GM23338 (cell line): ENCODE data around the gene GOLGA1. TPM values are rescaled to one million over a fixed set of nuclear protein-coding genes. Genes with fewer than 3 reads are reported as not detected.

Source experiments
- ATAC-seq: fragments of 200-7000 bp; cut with Tn5 transposase; 3 replicates; pipeline ENCODE4 v1.9.1; 2020
- DNase-seq: peaks from one replicate; pipeline ENCODE4 v3.0.0-alpha.2; 2015; ENCODE audit warnings: low spot score
- H2AFZ ChIP-seq: fragments of 200-600 bp; sonication (generic); 2 replicates; pipeline ENCODE4 v1.8.0; 2016; ENCODE audit warnings: antibody characterized with exemption, mild to moderate bottlenecking, moderate library complexity
- H3F3A ChIP-seq: fragments of 200-600 bp; sonication (generic); replicated peaks from 2 replicates; pipeline ENCODE4 v1.8.0; 2017; ENCODE audit warnings: antibody characterized with exemption, mixed run types, low read depth
- H3K27ac ChIP-seq: fragments of 200-600 bp; sonication (generic); 2 replicates; pipeline ENCODE4 v1.6.1; 2016; ENCODE audit warnings: low read depth
- H3K27me3 ChIP-seq: fragments of 200-600 bp; sonication (generic); 2 replicates; pipeline ENCODE4 v1.8.0; 2016; ENCODE audit warnings: mild to moderate bottlenecking, mixed run types, moderate library complexity; ENCODE audit not compliant: insufficient read depth
- H3K36me3 ChIP-seq: fragments of 200-600 bp; sonication (generic); 2 replicates; pipeline ENCODE4 v1.8.0; 2016; ENCODE audit warnings: mild to moderate bottlenecking; ENCODE audit not compliant: insufficient read depth
- H3K4me1 ChIP-seq: fragments of 200-600 bp; sonication (generic); 2 replicates; pipeline ENCODE4 v1.8.0; 2016; ENCODE audit warnings: mild to moderate bottlenecking, moderate library complexity; ENCODE audit not compliant: insufficient read depth
- H3K4me2 ChIP-seq: fragments of 200-600 bp; sonication (generic); 2 replicates; pipeline ENCODE4 v1.7.1; 2017; ENCODE audit warnings: mixed run types
- H3K4me3 ChIP-seq: fragments of 200-600 bp; sonication (generic); 2 replicates; pipeline ENCODE4 v1.6.1; 2016; ENCODE audit warnings: mixed run types
- H3K79me2 ChIP-seq: fragments of 200-600 bp; sonication (generic); replicated peaks from 2 replicates; pipeline ENCODE4 v1.8.0; 2017; ENCODE audit warnings: mild to moderate bottlenecking; ENCODE audit not compliant: insufficient read depth
- H3K9me2 ChIP-seq: fragments of 200-600 bp; sonication (generic); 2 replicates; pipeline ENCODE4 v1.8.0; 2017; ENCODE audit not compliant: insufficient read depth
- H4K20me1 ChIP-seq: fragments of 200-600 bp; sonication (generic); replicated peaks from 2 replicates; pipeline ENCODE4 v1.8.0; 2017; ENCODE audit warnings: mild to moderate bottlenecking; ENCODE audit not compliant: insufficient read depth
- H3K27ac Mint-ChIP-seq: 2 replicates; pipeline ENCODE4 v1.8.0; 2020; ENCODE audit warnings: inconsistent platforms, mild to moderate bottlenecking, moderate library complexity, mixed read lengths
- H3K27me3 Mint-ChIP-seq: 3 replicates; pipeline ENCODE4 v1.8.0; 2022; ENCODE audit warnings: low read depth, mild to moderate bottlenecking, moderate library complexity, mixed read lengths, inconsistent platforms; ENCODE audit not compliant: insufficient read depth, poor library complexity
- H3K36me3 Mint-ChIP-seq: 3 replicates; pipeline ENCODE4 v1.8.0; 2021; ENCODE audit warnings: low read depth, mild to moderate bottlenecking, inconsistent platforms, moderate library complexity, mixed read lengths
- H3K4me1 Mint-ChIP-seq: 3 replicates; pipeline ENCODE4 v1.8.0; 2020; ENCODE audit warnings: mild to moderate bottlenecking, inconsistent platforms, mixed read lengths
- H3K4me3 Mint-ChIP-seq: 3 replicates; pipeline ENCODE4 v1.8.0; 2021; ENCODE audit warnings: moderate library complexity, mild to moderate bottlenecking, inconsistent platforms, mixed read lengths
- H3K9me3 Mint-ChIP-seq: 3 replicates; pipeline ENCODE4 v1.8.0; 2020; ENCODE audit warnings: moderate library complexity, mild to moderate bottlenecking, inconsistent platforms, mixed read lengths
- CREB1 ChIP-seq: fragments of 250-450 bp; sonication (Bioruptor Pico); IDR thresholded peaks from 2 replicates; pipeline ENCODE4 v1.5.0; 2020; ENCODE audit warnings: low read depth, mild to moderate bottlenecking, moderate library complexity
- EZH2 ChIP-seq: fragments of 200-600 bp; sonication (generic); IDR thresholded peaks from one replicate; pipeline ENCODE4 v1.8.0; 2017; ENCODE audit warnings: antibody characterized with exemption, mild to moderate bottlenecking, low read depth; ENCODE audit not compliant: unreplicated experiment
- EZH2phosphoT487 ChIP-seq: fragments of 200-600 bp; sonication (generic); IDR thresholded peaks from one replicate; pipeline ENCODE4 v1.8.1; 2018; ENCODE audit warnings: antibody characterized with exemption; ENCODE audit not compliant: unreplicated experiment
- POLR2AphosphoS5 ChIP-seq: IDR thresholded peaks from 2 replicates; pipeline ENCODE4 v1.6.1; 2016; ENCODE audit warnings: antibody characterized with exemption, low read depth
- STAT1 ChIP-seq: IDR thresholded peaks from one replicate; pipeline ENCODE4 v1.6.1; 2016; ENCODE audit warnings: antibody characterized with exemption; ENCODE audit not compliant: unreplicated experiment
- ZNF114 ChIP-seq: fragments of 250-450 bp; sonication (Bioruptor Pico); IDR thresholded peaks from 2 replicates; pipeline ENCODE4 v1.5.0; 2020; ENCODE audit warnings: mild to moderate bottlenecking, moderate library complexity
- ZNF331 ChIP-seq: fragments of 250-450 bp; sonication (Bioruptor Pico); IDR thresholded peaks from 2 replicates; pipeline ENCODE4 v1.5.0; 2020; ENCODE audit warnings: low read depth, mild to moderate bottlenecking, moderate library complexity
- polyA plus RNA-seq: library from polyadenylated mRNA; unstranded; fragments of >200 nt; fragmentation: Nextera tagmentation; extraction: Ambion mirVana; gene quantifications from 2 replicates; pipeline ENCODE4 v1.2.1, GENCODE V29; 2016
- total RNA-seq: library from RNA; depleted of rRNA; stranded (reverse); fragments of >200 nt; shearing (Covaris generic); gene quantifications from 2 replicates; pipeline ENCODE4 v1.2.3, GENCODE V29; 2014
- TF ChIP-seq, protein P1 (sequence below): fragments of 250-450 bp; sonication (Bioruptor Pico); IDR thresholded peaks from 2 replicates; pipeline ENCODE4 v1.5.0; 2020; ENCODE audit warnings: mild to moderate bottlenecking, moderate library complexity

Gene GOLGA1
- total and polyA plus RNA-seq, 2 experiments from 2014 or later: 6.1 to 8.0 TPM

GRCh38 chr9:124852121-124852828, 88.6 kb downstream of the GOLGA1 start:
- Histone ChIP-seq H2AFZ (peak overlapping the region; percentile 95), H3K36me3 (peaks cover 3% of the 10 kb centered on the region; the same call in 1 of the 2 replicates)

GRCh38 chr9:124849801-124850200, 91.1 kb downstream of the GOLGA1 start:
- Mint-ChIP-seq H3K36me3 (no peaks in the 10 kb centered on the region), H3K27ac (no peak overlapping the region), H3K27me3 (peaks cover 2% of the 10 kb centered on the region), H3K4me1 (peaks cover 9% of the 10 kb centered on the region), H3K9me3 (no peaks in the 10 kb centered on the region), H3K4me3 (no peak overlapping the region)
- ATAC-seq (no peak), DNase-seq (no peak)
- H3K27me3 ChIP-seq: no peaks in the 10 kb centered on the region
- no peaks in the 10 kb centered on the region for H3K36me3 ChIP-seq
- H3F3A ChIP-seq: no peaks in the 10 kb centered on the region; the same call in 1 of the 2 replicates
- H4K20me1 ChIP-seq: no peaks in the 10 kb centered on the region
- no peak overlapping the region for H3K27ac ChIP-seq
- no peak overlapping the region for H2AFZ ChIP-seq
- no peak overlapping the region for H3K4me3 ChIP-seq
- H3K9me2 ChIP-seq: no peaks in the 10 kb centered on the region
- no peak overlapping the region for H3K4me2 ChIP-seq
- H3K4me1 ChIP-seq: peaks cover 3% of the 10 kb centered on the region; the same call in 1 of the 2 replicates
- TF ChIP-seq ZNF114 (CRISPR knock-in tag) (no peak), CREB1 (CRISPR knock-in tag) (no peak)
- no peaks in the 10 kb centered on the region for H3K79me2 ChIP-seq

More at GRCh38 chr9:124852121-124852828, 88.6 kb downstream of the GOLGA1 start:
- no peak overlapping the region for H3K27ac Mint-ChIP-seq
- H4K20me1 ChIP-seq: no peaks in the 10 kb centered on the region
- no peak for ATAC-seq
- peaks cover 17% of the 10 kb centered on the region for H3K27me3 Mint-ChIP-seq
- H3K4me2 ChIP-seq: peak overlapping the region; percentile 76
- H3K79me2 ChIP-seq: no peaks in the 10 kb centered on the region
- TF ChIP-seq ZNF331 (CRISPR knock-in tag) (no peak), ZNF114 (CRISPR knock-in tag) (no peak)
- peaks cover 10% of the 10 kb centered on the region for H3K4me1 Mint-ChIP-seq
- peak overlapping the region; percentile 73; the same call in 2 of the 3 replicates for H3K4me3 Mint-ChIP-seq
- DNase-seq: no peak
- H3K4me1 ChIP-seq: peaks cover 3% of the 10 kb centered on the region; the same call in 1 of the 2 replicates
- peak overlapping the region; percentile 59 for H3K4me3 ChIP-seq
- H3F3A ChIP-seq: peaks cover 18% of the 10 kb centered on the region
- H3K9me3 Mint-ChIP-seq: no peaks in the 10 kb centered on the region; the same call in 2 of the 3 replicates
- H3K27ac ChIP-seq: no peak overlapping the region
- no peaks in the 10 kb centered on the region for H3K27me3 ChIP-seq
- H3K9me2 ChIP-seq: no peaks in the 10 kb centered on the region
- peaks cover 7% of the 10 kb centered on the region for H3K36me3 Mint-ChIP-seq

- Histone ChIP-seq H3K27ac (no peak overlapping the region), H4K20me1 (no peaks in the 10 kb centered on the region), H3F3A (no peaks in the 10 kb centered on the region), H3K4me2 (no peak overlapping the region), H3K4me1 (peaks cover 3% of the 10 kb centered on the region; the same call in 1 of the 2 replicates), H3K9me2 (no peaks in the 10 kb centered on the region), H3K27me3 (no peaks in the 10 kb centered on the region), H2AFZ (no peak overlapping the region), H3K36me3 (no peaks in the 10 kb centered on the region), H3K4me3 (no peak overlapping the region), H3K79me2 (no peaks in the 10 kb centered on the region)
- Mint-ChIP-seq H3K36me3 (no peaks in the 10 kb centered on the region), H3K27me3 (peaks cover under 1% of the 10 kb centered on the region), H3K9me3 (no peaks in the 10 kb centered on the region), H3K27ac (no peak overlapping the region), H3K4me3 (no peak overlapping the region), H3K4me1 (peaks cover 5% of the 10 kb centered on the region)
- ATAC-seq: no peak
- DNase-seq: no peak
- TF ChIP-seq, protein P1, sequence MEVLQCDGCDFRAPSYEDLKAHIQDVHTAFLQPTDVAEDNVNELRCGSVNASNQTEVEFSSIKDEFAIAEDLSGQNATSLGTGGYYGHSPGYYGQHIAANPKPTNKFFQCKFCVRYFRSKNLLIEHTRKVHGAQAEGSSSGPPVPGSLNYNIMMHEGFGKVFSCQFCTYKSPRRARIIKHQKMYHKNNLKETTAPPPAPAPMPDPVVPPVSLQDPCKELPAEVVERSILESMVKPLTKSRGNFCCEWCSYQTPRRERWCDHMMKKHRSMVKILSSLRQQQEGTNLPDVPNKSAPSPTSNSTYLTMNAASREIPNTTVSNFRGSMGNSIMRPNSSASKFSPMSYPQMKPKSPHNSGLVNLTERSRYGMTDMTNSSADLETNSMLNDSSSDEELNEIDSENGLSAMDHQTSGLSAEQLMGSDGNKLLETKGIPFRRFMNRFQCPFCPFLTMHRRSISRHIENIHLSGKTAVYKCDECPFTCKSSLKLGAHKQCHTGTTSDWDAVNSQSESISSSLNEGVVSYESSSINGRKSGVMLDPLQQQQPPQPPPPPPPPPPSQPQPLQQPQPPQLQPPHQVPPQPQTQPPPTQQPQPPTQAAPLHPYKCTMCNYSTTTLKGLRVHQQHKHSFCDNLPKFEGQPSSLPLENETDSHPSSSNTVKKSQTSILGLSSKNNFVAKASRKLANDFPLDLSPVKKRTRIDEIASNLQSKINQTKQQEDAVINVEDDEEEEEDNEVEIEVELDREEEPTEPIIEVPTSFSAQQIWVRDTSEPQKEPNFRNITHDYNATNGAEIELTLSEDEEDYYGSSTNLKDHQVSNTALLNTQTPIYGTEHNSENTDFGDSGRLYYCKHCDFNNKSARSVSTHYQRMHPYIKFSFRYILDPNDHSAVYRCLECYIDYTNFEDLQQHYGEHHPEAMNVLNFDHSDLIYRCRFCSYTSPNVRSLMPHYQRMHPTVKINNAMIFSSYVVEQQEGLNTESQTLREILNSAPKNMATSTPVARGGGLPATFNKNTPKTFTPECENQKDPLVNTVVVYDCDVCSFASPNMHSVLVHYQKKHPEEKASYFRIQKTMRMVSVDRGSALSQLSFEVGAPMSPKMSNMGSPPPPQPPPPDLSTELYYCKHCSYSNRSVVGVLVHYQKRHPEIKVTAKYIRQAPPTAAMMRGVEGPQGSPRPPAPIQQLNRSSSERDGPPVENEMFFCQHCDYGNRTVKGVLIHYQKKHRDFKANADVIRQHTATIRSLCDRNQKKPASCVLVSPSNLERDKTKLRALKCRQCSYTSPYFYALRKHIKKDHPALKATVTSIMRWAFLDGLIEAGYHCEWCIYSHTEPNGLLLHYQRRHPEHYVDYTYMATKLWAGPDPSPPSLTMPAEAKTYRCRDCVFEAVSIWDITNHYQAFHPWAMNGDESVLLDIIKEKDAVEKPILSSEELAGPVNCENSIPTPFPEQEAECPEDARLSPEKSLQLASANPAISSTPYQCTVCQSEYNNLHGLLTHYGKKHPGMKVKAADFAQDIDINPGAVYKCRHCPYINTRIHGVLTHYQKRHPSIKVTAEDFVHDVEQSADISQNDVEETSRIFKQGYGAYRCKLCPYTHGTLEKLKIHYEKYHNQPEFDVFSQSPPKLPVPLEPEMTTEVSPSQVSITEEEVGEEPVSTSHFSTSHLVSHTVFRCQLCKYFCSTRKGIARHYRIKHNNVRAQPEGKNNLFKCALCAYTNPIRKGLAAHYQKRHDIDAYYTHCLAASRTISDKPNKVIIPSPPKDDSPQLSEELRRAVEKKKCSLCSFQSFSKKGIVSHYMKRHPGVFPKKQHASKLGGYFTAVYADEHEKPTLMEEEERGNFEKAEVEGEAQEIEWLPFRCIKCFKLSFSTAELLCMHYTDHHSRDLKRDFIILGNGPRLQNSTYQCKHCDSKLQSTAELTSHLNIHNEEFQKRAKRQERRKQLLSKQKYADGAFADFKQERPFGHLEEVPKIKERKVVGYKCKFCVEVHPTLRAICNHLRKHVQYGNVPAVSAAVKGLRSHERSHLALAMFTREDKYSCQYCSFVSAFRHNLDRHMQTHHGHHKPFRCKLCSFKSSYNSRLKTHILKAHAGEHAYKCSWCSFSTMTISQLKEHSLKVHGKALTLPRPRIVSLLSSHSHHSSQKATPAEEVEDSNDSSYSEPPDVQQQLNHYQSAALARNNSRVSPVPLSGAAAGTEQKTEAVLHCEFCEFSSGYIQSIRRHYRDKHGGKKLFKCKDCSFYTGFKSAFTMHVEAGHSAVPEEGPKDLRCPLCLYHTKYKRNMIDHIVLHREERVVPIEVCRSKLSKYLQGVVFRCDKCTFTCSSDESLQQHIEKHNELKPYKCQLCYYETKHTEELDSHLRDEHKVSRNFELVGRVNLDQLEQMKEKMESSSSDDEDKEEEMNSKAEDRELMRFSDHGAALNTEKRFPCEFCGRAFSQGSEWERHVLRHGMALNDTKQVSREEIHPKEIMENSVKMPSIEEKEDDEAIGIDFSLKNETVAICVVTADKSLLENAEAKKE (CRISPR knock-in tag): no peak
- TF ChIP-seq POLR2AphosphoS5 (no peak), ZNF114 (CRISPR knock-in tag) (no peak), EZH2phosphoT487 (no peak), STAT1 (no peak), EZH2 (no peak)
Measured at GRCh38 chr9:124846969-124847368, 93.9 kb downstream of the GOLGA1 start.
